Activated CD4-positive, alpha-beta T cell treated with anti-CD3 and anti-CD28 coated beads, Interleukin-2, amount 50 U/mL, for 4 hours (primary cell): ENCODE results near the gene OPRM1.
"Not testable (repeated sequence)": the region's sequence is repeated elsewhere in the genome, so short reads cannot be mapped to it uniquely, and the experiment has no call there.

ENCODE experiments used
- DNase-seq, 2 experiments: peaks; one replicate each; pipeline ENCODE4 v3.0.0-alpha.2; 2020

OPRM1 gene

DNA sequence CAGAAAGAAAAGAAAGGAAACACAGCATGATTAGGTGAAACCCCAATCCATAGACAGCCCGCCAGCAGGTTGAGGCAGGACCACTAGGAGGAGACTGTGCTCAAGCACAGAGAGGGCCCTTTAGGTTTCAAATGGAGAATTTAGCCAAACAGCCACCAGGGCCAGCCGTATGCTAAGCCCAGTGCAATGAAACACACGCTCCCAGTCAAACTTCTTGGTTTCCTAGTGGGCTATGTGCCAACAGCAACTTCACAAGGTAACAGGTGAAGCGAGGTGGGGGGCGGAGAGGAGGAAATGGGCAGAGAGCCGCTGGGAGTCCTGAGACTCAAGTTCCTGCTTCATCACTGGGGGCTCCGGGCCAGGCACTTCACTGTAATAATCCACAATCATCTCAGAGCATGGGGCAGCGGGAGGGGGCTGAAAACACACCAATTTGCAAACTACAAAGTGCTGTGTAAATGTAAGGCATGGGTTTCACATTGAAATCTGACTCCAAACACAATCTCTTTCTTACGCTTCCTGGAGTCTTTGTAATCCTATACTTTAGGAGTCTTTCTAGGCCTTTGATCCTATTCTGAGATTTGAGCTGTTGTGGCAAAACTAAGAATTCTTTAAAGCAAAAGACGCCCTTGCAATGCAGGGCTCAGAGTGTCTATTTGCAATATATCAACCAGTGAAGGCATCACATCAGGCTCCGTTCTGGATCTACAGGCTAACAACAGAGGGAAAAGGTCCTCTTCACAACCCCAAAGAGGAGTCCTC, 117.3 kb downstream of the OPRM1 start:
- peak; percentile 62 to 66 for DNase-seq

DNA sequence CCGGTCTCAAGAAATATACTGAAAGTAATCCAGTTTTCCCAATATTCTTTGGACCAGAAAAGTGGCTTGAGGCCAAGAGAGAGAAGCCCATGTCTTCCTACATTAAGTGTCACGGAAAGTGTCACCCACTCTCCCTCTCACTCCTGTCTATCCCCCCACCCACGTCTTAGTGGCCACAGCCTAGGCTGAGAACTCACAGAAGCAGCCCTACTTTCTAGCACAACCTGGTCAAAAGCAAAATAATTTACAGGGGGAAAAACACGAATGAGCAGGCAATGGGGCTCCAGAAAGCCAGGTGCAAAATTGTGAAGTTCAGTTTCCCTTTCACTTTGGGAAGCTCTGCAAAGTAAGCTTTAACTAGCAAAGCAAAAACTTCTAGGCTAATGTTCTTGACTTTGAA, 118.0 kb downstream of the OPRM1 start:
- DNase-seq, result peak in 1 of 2 experiments; percentile 18

DNA sequence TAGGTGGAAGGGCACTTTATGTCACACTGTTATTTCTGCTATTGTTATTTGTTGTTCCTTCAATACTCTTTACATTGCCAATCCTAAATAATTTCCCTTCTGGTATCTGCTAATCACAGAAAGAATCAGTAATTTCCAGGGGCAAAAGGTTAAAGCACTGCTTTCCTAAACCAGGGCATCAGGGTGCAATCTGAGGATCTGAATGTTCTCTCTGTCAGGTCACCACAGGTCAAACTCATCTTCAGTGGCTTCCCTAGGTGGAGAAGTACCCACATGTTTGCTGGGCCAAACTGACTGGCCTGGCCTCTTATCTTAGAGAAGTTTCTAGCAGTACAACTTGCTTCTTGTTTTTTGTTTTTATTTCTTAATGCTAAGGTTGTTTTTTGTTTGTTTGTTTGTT, 118.7 kb downstream of the OPRM1 start:
- no peak for DNase-seq

DNA sequence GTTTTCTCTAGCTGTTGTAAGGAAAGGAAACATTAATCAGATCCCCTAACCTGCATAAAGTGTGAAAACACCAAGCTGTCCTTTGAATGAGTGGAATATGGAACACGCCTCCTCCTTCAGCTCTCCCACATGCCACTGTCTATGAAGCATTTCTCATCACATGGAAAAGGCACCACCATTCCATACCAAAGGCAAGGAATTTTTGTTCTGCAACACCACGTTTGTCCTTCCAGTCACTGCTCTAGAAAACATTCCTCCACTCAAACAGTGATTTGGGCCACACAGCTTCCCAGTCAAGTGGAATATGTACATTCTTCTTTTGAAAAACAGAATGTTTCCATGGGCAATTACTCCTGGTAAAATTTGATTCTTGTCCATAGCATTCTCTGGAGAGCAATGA, 120.1 kb downstream of the OPRM1 start:
- DNase-seq, result no peak

- DNase-seq, result no peak
Measured at GRCh38 chr6:154161689-154162088, 122.6 kb downstream of the OPRM1 start.

GRCh38 chr6:154164397-154164796, 125.4 kb downstream of the OPRM1 start:
- DNase-seq, result no peak

GRCh38 chr6:154165478-154165877, 126.4 kb downstream of the OPRM1 start:
- DNase-seq, result no peak

- DNase-seq, result no peak
Measured at GRCh38 chr6:154166140-154166539, 127.1 kb downstream of the OPRM1 start.

GRCh38 chr6:154167126-154167525, 128.1 kb downstream of the OPRM1 start:
- DNase-seq, result no peak

GRCh38 chr6:154169193-154169847, 130.3 kb downstream of the OPRM1 start:
- DNase-seq, result no peak

DNA sequence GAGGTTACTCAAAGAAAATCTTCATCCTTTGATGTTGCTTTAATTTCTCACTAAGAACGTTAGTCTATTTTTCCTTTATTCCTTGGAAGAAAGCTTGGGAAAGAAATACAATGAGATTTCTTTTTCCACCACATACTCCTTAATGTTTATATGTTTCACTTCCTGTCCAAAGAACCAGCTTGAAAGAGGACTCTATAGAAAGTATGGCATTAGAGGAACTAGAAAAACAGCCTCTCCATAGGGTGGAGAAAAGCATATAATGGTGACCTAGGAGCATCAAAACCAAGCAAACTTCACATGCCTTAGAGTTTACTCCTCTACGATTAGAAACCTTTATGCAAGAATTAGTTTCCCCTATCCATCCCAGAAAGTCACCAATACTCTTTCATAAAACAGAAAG, 131.1 kb downstream of the OPRM1 start:
- no peak for DNase-seq

DNA sequence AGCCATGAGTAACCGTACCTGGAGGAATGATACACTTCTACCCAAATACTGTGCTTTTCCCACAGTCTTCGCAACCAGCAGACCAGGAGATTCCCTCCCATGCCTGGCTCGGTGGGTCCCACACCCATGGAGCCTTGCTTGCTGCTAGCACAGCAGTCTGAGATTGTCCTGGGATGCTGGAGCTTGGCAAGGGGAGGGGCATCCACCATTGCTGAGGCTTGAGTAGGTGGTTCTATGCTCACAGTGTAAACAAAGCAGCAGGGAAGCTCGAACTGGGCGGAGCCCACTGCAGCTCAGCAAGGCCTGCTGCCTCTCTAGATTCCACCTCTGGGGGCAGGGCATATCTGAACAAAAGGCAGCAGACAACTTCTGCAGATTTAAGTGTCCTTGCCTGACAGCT, 133.4 kb downstream of the OPRM1 start:
- DNase-seq, result not testable (repeated sequence)

GRCh38 chr6:154179434-154179833, 140.4 kb downstream of the OPRM1 start:
- DNase-seq, result no peak

GRCh38 chr6:154187203-154187602, 148.2 kb downstream of the OPRM1 start:
- DNase-seq, result no peak

- DNase-seq, result no peak
Measured at GRCh38 chr6:154187714-154188113, 148.7 kb downstream of the OPRM1 start.

DNA sequence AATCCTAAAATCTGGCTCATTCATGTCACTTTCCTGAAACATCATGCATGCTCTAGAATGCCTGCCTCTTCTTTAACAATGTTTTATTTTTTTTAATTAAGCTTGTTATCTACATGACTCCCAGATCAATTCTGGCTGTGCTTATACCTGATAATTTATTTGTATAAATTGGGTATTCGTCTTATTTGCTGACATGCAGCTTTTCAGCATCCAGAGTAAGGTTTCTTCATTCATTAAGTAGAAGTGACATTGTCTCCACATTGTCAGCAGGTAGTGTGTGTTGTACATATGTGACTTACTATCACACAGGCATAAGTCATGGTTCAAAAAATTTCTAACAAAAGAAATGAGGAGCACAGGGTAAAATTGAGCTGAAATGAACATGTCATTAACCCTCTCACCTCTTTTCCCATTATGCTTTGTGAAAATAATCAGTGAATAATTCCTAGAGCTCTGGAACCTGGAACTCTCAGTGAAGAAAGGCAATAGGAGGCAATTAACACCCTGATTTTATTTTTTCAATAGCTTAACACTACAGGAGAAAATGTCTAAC, 157.4 kb downstream of the OPRM1 start:
- DNase-seq, result no peak

- DNase-seq, result no peak
Measured at GRCh38 chr6:154197196-154197860, 158.3 kb downstream of the OPRM1 start.

- DNase-seq, result not testable (repeated sequence)
Measured at GRCh38 chr6:154201688-154202087, 162.6 kb downstream of the OPRM1 start.

DNA sequence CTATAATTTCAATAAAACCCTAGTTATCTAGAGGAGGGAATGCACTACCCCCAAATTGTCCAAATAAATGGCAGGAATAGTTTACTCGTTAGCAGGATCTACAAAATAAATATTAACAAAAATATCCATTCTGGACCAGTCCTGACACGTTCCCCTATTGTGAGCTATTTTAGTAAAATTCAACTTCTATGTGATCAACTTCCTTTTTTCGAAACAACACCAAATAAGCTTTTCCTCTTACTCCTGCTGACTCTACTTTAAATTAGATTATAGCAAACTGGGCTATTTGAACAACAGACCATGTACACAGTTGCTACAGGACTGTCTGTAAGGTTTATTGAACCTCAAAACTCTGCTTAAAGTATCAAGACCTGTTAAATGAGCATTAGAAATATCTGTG, 163.3 kb downstream of the OPRM1 start:
- DNase-seq, result no peak

DNA sequence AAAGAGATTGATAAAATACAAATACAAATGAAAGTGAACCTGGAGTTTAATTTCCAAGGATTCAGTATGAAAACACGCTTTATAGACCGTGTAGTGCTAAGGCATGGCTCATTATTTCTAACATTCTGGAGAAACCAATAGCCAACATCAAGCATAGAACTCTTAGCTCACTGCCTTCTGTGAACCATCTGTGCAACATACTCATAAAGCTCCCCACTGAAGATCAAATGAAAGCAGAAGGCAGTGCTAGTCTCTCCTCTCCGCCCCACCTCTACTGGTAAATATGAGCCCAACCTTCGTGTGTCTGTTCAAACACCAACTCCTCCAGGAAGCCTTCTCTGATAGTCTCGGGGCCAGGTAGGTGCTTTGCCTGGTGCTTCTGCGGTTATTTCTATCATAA, 163.9 kb downstream of the OPRM1 start:
- no peak for DNase-seq

DNA sequence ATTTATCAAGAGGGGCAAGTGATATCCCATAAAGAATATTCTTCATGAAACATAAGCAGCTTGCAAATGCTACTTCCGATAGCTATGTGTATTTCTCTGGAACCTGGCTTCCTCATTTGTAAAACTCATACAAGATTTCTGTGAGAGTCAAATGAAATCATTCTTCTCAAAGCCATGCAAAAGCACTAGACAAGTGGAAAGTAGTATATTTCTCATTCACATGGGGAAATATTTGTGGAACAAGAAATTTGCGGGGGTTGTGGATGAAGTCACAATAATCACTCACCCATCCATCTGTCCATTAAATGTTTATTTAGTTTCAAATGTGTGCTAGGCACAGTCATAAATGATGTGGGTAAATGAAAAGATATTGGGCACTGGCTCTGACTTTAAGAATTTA, 167.1 kb downstream of the OPRM1 start:
- no peak for DNase-seq

DNA sequence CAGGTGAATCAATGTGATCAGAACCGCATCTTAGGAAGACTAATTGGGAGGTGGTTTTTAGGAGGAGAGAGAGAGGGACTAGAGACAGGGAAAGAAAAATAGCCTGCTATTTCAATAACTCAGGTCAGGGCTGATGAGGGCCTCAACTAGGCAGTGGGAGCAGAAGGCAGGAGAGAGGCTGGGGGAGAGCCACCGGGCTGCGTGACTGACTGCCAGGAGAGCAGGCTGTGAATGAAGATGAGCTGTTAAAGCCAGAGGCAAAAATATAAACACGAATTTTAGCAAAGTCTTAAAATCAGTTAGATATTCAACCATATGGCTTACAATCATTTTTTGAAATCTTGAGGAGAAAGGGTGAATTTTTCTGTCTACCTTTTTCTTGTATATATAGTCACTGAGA, 168.0 kb downstream of the OPRM1 start:
- no peak for DNase-seq

DNA sequence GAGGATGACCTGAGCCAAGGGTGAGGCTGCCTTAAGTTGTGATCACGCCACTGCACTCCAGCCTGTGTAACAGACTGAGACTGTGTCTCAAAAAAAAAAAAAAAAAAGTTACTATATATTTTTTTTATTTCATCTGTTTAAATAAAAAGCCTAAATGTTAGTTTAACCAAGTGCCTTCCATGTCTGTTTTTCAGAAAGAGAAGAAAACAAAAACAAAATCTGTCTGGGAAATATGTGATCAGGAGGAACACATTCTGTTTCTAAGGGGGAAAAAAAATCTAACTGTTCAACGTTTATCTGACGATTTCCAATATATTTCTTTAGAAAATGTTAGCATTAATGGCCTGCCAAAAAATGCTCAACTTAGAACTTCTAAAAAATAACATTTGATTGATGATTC, 170.5 kb downstream of the OPRM1 start:
- DNase-seq, result no peak

GRCh38 chr6:154210678-154211077, 171.6 kb downstream of the OPRM1 start:
- DNase-seq, result no peak
